Fibroblast of mammary gland (primary cell): ENCODE measurements around the gene ANK2.

Experiments used
- DNase-seq: peaks from one replicate; pipeline ENCODE4 v3.0.0-alpha.2; 2010; ENCODE audit warnings: low read depth
- H3K4me3 ChIP-seq: 2 replicates; pipeline ENCODE4 v1.5.1; 2011; ENCODE audit warnings: low read depth, mild to moderate bottlenecking, low read length, moderate library complexity; ENCODE audit not compliant: control insufficient read depth
- CTCF ChIP-seq: conservative IDR thresholded peaks from 2 replicates; pipeline ENCODE4 v1.5.1; 2011; ENCODE audit warnings: low read depth, low read length, inconsistent platforms; ENCODE audit not compliant: control insufficient read depth, insufficient read depth

ANK2 gene

GRCh38 chr4:113378836-113379235, 329.4 kb downstream of the ANK2 start:
- no peak for TF ChIP-seq CTCF
- H3K4me3 ChIP-seq, result no peak overlapping the region
- no peak for DNase-seq

GRCh38 chr4:113382704-113383103, 333.3 kb downstream of the ANK2 start:
- H3K4me3 ChIP-seq, result no peak overlapping the region
- TF ChIP-seq CTCF, result no peak
- DNase-seq, result peak; percentile 33

GRCh38 chr4:113383111-113383785, 333.8 kb downstream of the ANK2 start:
- DNase-seq, result peak; percentile 93
- TF ChIP-seq CTCF, result no peak
- H3K4me3 ChIP-seq, result no peak overlapping the region

- DNase-seq, result peak; percentile 84
Observed at GRCh38 chr4:113384600-113384999, 335.1 kb downstream of the ANK2 start.

GRCh38 chr4:113385281-113385899, 335.9 kb downstream of the ANK2 start:
- no peak for DNase-seq
- no peak overlapping the region for H3K4me3 ChIP-seq
- no peak for TF ChIP-seq CTCF

More at GRCh38 chr4:113384600-113384999, 335.1 kb downstream of the ANK2 start:
- no peak overlapping the region for H3K4me3 ChIP-seq
- TF ChIP-seq CTCF, result no peak

- no peak overlapping the region for H3K4me3 ChIP-seq
- no peak for TF ChIP-seq CTCF
- no peak for DNase-seq
Observed at GRCh38 chr4:113389160-113389559, 339.7 kb downstream of the ANK2 start.
